Astrocyte (in vitro differentiated cells and primary cell): ENCODE results near the gene MYO16. TPM values are rescaled to one million over a fixed set of nuclear protein-coding genes. Genes with fewer than 3 reads are reported as not detected.

ENCODE experiments used
- DNase-seq: peaks from one replicate; pipeline ENCODE4 v3.0.0-alpha.2; 2010; ENCODE audit warnings: low read depth
- FAIRE-seq: peaks from 2 replicates; lab custom pipeline; 2011; peaks lifted over from hg19 to GRCh38; lab: Jason Lieb, UNC
- H2AFZ ChIP-seq: 2 replicates; pipeline ENCODE4 v1.6.0; 2012; ENCODE audit warnings: low read depth, low read length, inconsistent platforms
- H3K27ac ChIP-seq: 2 replicates; pipeline ENCODE4 v1.5.1; 2011; ENCODE audit warnings: low read depth, low read length, inconsistent platforms
- H3K27me3 ChIP-seq: 2 replicates; pipeline ENCODE4 v1.6.0; 2011; ENCODE audit warnings: low read length, inconsistent platforms; ENCODE audit not compliant: insufficient read depth
- H3K36me3 ChIP-seq: 2 replicates; pipeline ENCODE4 v1.5.1; 2011; ENCODE audit warnings: low read length, inconsistent platforms; ENCODE audit not compliant: insufficient read depth
- H3K4me1 ChIP-seq: 2 replicates; pipeline ENCODE4 v1.5.1; 2011; ENCODE audit warnings: low read length, inconsistent platforms; ENCODE audit not compliant: insufficient read depth
- H3K4me2 ChIP-seq: 2 replicates; pipeline ENCODE4 v1.6.0; 2012; ENCODE audit warnings: low read length, inconsistent platforms
- H3K4me3 ChIP-seq: 2 replicates; pipeline ENCODE4 v1.5.1; 2011; ENCODE audit warnings: low read depth, mild to moderate bottlenecking, low read length, inconsistent platforms; ENCODE audit not compliant: insufficient read depth
- H3K79me2 ChIP-seq: 2 replicates; pipeline ENCODE4 v1.6.0; 2012; ENCODE audit warnings: mild to moderate bottlenecking, low read length, inconsistent platforms; ENCODE audit not compliant: insufficient read depth
- H3K9ac ChIP-seq: 2 replicates; pipeline ENCODE4 v1.6.0; 2012; ENCODE audit warnings: mild to moderate bottlenecking, low read length, inconsistent platforms
- H3K9me3 ChIP-seq: 2 replicates; pipeline ENCODE4 v1.5.1; 2012; ENCODE audit warnings: low read depth, mild to moderate bottlenecking, low read length, inconsistent platforms; ENCODE audit not compliant: insufficient read depth
- H4K20me1 ChIP-seq: 2 replicates; pipeline ENCODE4 v1.6.0; 2012; ENCODE audit warnings: low read length, inconsistent platforms; ENCODE audit not compliant: insufficient read depth
- H3K27ac Mint-ChIP-seq: one replicate; pipeline ENCODE4 v1.8.0; 2021; ENCODE audit warnings: mild to moderate bottlenecking, mixed read lengths; ENCODE audit not compliant: unreplicated experiment
- H3K27me3 Mint-ChIP-seq: one replicate; pipeline ENCODE4 v1.8.0; 2021; ENCODE audit warnings: low read depth, mixed read lengths; ENCODE audit not compliant: unreplicated experiment
- H3K36me3 Mint-ChIP-seq: one replicate; pipeline ENCODE4 v1.8.0; 2021; ENCODE audit warnings: low read depth, mixed read lengths; ENCODE audit not compliant: unreplicated experiment
- H3K4me1 Mint-ChIP-seq: one replicate; pipeline ENCODE4 v1.8.0; 2021; ENCODE audit warnings: low read depth, mixed read lengths; ENCODE audit not compliant: unreplicated experiment
- H3K4me3 Mint-ChIP-seq: one replicate; pipeline ENCODE4 v1.8.0; 2021; ENCODE audit warnings: mild to moderate bottlenecking, moderate library complexity, mixed read lengths; ENCODE audit not compliant: unreplicated experiment
- H3K9me3 Mint-ChIP-seq: one replicate; pipeline ENCODE4 v1.8.0; 2021; ENCODE audit warnings: mild to moderate bottlenecking, mixed read lengths; ENCODE audit not compliant: unreplicated experiment
- CTCF ChIP-seq: IDR thresholded peaks from 2 replicates; pipeline ENCODE4 v1.5.1; 2011; ENCODE audit warnings: low read depth, mild to moderate bottlenecking, inconsistent platforms, low read length, moderate library complexity; ENCODE audit not compliant: insufficient read depth
- EZH2 ChIP-seq: IDR thresholded peaks from 2 replicates; pipeline ENCODE4 v1.6.1; 2012; ENCODE audit warnings: mild to moderate bottlenecking, low read length, inconsistent platforms; ENCODE audit not compliant: insufficient read depth
- total RNA-seq: library from RNA; stranded (reverse); gene quantifications from 2 replicates; pipeline ENCODE4 v1.2.1, GENCODE V29; 2021

MYO16 gene
- total RNA-seq, 1 donor from 2014 or later, result 0.14 TPM

- peaks cover 3% of the 10 kb centered on the region for H3K9me3 ChIP-seq
- H3K4me3 Mint-ChIP-seq, result no peak overlapping the region
- DNase-seq (no peak), FAIRE-seq (no peak)
- H3K27me3 ChIP-seq, result no peaks in the 10 kb centered on the region
- no peaks in the 10 kb centered on the region for H3K4me1 ChIP-seq
- no peak overlapping the region for H3K9ac ChIP-seq
- TF ChIP-seq EZH2 (no peak), CTCF (no peak)
- H4K20me1 ChIP-seq, result no peaks in the 10 kb centered on the region
- peaks cover 7% of the 10 kb centered on the region for H3K4me1 Mint-ChIP-seq
- H2AFZ ChIP-seq, result no peak overlapping the region
- no peak overlapping the region for H3K27ac Mint-ChIP-seq
- peaks cover 5% of the 10 kb centered on the region for H3K27me3 Mint-ChIP-seq
- H3K36me3 Mint-ChIP-seq, result peaks cover 5% of the 10 kb centered on the region
- H3K27ac ChIP-seq, result no peak overlapping the region
- H3K9me3 Mint-ChIP-seq, result peaks cover 2% of the 10 kb centered on the region
- H3K4me2 ChIP-seq, result no peak overlapping the region
- no peak overlapping the region for H3K4me3 ChIP-seq
- H3K79me2 ChIP-seq, result no peaks in the 10 kb centered on the region
- no peaks in the 10 kb centered on the region for H3K36me3 ChIP-seq
Measured at GRCh38 chr13:109135018-109135417, 505.6 kb downstream of the MYO16 start.

GRCh38 chr13:109136873-109137272 lies 507.5 kb downstream of the MYO16 start:
- Histone ChIP-seq H3K9ac (no peak overlapping the region), H3K4me1 (no peaks in the 10 kb centered on the region), H2AFZ (no peak overlapping the region), H3K27me3 (no peaks in the 10 kb centered on the region), H4K20me1 (no peaks in the 10 kb centered on the region), H3K4me2 (no peak overlapping the region), H3K27ac (no peak overlapping the region), H3K79me2 (no peaks in the 10 kb centered on the region), H3K9me3 (peaks cover 3% of the 10 kb centered on the region), H3K36me3 (no peaks in the 10 kb centered on the region), H3K4me3 (no peak overlapping the region)
- H3K27ac Mint-ChIP-seq, result no peak overlapping the region
- no peaks in the 10 kb centered on the region for H3K4me1 Mint-ChIP-seq
- TF ChIP-seq EZH2 (no peak), CTCF (no peak)
- H3K36me3 Mint-ChIP-seq, result peaks cover 5% of the 10 kb centered on the region
- no peak for FAIRE-seq
- DNase-seq, result no peak
- peaks cover 5% of the 10 kb centered on the region for H3K9me3 Mint-ChIP-seq
- H3K27me3 Mint-ChIP-seq, result peaks cover 5% of the 10 kb centered on the region
- no peak overlapping the region for H3K4me3 Mint-ChIP-seq

- DNase-seq, result no peak
- no peaks in the 10 kb centered on the region for H3K36me3 ChIP-seq
- peaks cover 5% of the 10 kb centered on the region for H3K27me3 Mint-ChIP-seq
Measured at GRCh38 chr13:109139346-109139745, 509.9 kb downstream of the MYO16 start.

More at GRCh38 chr13:109139346-109139745, 509.9 kb downstream of the MYO16 start:
- no peak overlapping the region for H2AFZ ChIP-seq
- H3K4me3 Mint-ChIP-seq, result no peak overlapping the region
- H3K79me2 ChIP-seq, result no peaks in the 10 kb centered on the region
- peaks cover 8% of the 10 kb centered on the region for H3K9me3 Mint-ChIP-seq
- FAIRE-seq, result no peak
- H3K36me3 Mint-ChIP-seq, result peaks cover 5% of the 10 kb centered on the region
- H3K27ac Mint-ChIP-seq, result no peak overlapping the region
- no peak overlapping the region for H3K27ac ChIP-seq
- H3K4me2 ChIP-seq, result no peak overlapping the region
- H3K4me1 Mint-ChIP-seq, result no peaks in the 10 kb centered on the region
- H3K9me3 ChIP-seq, result peaks cover 3% of the 10 kb centered on the region
- no peaks in the 10 kb centered on the region for H4K20me1 ChIP-seq
- H3K27me3 ChIP-seq, result no peaks in the 10 kb centered on the region
- no peak overlapping the region for H3K9ac ChIP-seq
- TF ChIP-seq EZH2 (no peak), CTCF (no peak)
- no peak overlapping the region for H3K4me3 ChIP-seq
- H3K4me1 ChIP-seq, result no peaks in the 10 kb centered on the region
